HPDE6-E6E7 (cell line): ENCODE results near the gene BRD1.
"Not testable (repeated sequence)": the region's sequence is repeated elsewhere in the genome, so short reads cannot be mapped to it uniquely, and the experiment has no call there.

Source experiments
- DNase-seq: peaks from one replicate; pipeline ENCODE4 v3.0.0; 2011; ENCODE audit warnings: missing footprints; ENCODE audit errors: extremely low spot score

The BRD1 gene

DNA sequence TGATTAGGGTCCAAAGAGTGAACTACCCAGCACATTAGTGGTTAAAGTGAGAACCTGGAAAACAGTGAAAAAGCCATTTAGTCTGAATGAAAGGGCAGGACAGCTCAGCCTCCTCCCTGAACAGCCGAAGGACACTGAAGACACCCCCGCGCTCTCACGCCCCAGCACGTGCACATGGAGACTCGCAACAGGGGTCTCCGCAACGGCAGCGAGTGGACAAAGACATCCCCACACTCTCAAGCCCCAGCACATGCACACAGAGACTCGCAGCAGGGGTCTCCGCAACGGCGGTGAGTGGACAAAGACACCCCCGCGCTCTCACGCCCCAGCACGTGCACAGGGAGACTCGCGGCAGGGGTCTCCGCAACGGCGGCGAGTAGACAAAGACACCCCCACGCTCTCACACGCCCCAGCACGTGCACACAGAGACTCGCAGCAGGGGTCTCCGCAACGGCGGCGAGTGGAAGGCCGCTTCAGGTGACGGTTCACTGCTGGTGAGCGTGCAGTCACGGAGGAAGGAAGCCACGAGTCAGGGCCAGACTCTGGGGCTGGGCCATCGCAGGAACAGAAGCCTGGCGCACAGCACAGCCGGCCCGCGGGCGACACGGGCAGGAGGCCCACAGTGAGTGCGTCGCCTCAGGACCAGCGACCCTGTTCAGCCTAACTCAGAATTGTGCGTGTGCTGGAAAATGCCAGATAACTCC lies 43.6 kb downstream of the BRD1 start:
- DNase-seq, result no peak

DNA sequence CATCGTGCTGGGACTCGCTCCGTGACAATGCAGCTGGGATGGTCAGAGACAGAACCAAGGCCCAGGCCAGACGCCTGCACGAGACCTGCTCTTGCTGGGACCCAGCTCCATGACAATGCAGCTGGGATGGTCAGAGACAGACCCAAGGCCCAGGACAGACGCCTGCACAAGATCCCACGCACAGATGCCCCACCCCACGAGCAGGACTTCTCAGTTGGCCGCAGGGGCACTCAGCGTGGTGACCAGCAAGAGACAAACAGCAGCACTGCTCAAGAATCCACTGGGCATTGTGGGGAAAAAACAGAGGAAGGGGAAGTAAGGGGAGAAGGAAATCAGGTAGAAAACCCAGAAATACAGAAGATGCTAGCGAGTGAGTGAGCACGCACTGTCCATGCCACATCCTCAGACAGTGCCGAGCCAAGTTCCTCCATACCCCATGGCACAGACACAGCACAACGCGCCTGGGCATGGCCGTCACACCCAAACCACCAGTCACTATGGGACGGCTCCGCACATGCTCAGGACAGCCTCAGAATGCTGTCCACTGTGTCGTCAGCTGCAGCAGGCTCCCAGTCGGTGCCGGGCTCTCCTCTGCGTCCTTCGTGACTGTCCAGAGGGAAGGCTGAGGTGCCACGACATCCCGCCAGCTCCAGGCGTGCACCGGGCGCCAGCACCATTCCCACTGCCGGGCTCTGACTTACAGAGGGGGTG lies 44.5 kb downstream of the BRD1 start:
- DNase-seq, result no peak

- not testable (repeated sequence) for DNase-seq
Observed at GRCh38 chr22:49781886-49782285, 45.8 kb downstream of the BRD1 start.

- no peak for DNase-seq
Observed at GRCh38 chr22:49781289-49781782, 46.3 kb downstream of the BRD1 start.

DNA sequence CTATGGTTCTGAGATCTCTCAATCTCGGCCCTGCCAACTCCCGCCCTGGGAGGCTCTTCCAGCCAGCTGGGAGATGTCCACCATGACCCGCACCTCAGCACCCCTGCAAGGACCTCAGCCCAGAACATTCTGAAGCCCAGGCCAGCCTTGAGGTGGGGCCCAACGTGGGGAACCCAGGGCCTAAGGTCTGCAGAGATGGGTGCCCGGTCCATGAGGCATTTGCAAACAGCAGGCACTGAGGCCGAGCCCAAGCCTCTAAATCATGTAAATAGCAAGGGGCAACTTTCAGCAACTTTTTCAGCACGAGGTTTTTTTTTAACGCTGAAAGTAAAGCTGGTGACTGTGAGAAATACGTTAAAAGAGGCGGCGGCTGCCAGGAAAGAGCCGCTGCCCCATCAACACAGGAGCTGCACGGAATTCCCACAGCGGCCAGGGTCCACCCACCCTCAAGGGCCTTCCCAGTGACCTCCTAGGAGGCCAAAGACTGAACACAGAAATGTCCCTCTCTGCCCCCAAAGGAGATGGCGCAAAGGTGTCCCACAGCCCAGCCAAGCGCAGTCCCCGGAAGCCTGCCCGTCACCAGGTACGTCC lies 46.9 kb downstream of the BRD1 start:
- no peak for DNase-seq

GRCh38 chr22:49779853-49780697 lies 47.6 kb downstream of the BRD1 start:
- DNase-seq, result no peak

DNA sequence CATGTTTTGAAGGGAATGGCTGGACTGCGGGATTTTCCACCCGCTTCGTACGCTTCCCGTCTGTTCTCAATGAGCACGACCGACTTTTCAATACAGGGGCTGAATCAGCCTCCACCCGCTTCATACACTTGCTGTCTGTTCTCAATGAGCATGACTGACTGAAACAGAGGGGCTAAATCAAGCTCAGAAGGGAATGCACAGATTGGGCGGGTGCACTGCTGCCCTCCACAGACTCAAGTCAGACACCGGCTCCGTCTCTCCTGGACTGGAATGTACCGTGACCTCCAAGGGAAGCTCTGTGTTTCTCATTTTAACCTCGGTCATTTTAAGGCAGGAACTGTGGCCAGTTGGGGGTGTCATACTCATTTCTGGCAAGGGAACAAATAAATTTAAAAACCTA lies 48.5 kb downstream of the BRD1 start:
- DNase-seq, result no peak

DNA sequence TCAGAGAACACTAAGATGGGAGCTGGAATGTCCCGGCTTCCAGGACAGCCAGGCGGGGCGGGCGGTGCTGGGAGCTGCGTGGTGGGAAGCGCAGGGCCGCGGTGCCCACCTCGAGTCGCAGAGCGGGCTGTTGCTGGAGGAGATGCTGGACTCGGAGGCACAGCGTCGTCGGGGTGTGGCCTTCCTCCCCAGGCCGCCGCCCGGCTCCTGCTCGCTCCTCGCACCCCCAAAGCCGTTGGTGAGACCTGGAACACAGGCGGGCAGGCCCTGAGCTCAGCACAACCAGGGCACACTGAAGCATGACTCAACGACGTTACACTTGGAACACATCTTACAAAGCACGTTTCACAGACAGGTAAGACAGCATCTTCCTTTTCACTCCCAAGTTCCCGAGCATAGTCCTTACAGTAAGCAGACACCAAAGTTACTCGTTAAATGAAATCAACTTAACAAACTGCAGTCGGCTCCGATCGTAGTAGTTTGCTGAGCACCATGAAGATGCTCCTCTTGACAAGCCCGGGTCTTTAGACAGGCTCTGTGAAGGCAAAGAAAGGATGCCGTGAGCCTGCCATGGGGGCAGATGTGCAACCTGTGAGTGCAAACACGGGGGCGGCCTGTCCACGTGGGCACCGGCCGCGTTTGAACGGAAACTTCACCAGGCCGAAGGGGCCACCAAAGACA lies 50.0 kb downstream of the BRD1 start:
- no peak for DNase-seq

DNA sequence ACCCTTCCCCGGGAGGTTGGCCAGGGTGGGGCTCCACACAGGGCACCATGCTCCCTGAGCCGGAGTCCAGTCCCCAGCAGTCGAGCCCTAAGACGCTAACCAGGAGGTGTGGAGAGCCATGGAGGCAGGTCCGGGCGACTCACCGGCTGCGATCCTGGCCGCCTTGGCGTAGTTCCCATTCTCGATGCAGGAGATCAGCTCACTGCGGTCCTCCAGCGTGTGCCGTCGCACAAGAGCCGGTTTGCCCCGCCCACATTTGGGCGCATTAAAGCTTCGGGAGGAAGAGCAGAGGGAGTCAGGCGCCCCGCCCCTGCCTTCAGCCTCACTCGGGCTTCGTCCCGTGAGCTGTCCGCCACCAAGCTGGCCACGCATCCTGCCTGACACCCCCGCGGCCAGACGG lies 50.8 kb downstream of the BRD1 start:
- DNase-seq, result no peak

DNA sequence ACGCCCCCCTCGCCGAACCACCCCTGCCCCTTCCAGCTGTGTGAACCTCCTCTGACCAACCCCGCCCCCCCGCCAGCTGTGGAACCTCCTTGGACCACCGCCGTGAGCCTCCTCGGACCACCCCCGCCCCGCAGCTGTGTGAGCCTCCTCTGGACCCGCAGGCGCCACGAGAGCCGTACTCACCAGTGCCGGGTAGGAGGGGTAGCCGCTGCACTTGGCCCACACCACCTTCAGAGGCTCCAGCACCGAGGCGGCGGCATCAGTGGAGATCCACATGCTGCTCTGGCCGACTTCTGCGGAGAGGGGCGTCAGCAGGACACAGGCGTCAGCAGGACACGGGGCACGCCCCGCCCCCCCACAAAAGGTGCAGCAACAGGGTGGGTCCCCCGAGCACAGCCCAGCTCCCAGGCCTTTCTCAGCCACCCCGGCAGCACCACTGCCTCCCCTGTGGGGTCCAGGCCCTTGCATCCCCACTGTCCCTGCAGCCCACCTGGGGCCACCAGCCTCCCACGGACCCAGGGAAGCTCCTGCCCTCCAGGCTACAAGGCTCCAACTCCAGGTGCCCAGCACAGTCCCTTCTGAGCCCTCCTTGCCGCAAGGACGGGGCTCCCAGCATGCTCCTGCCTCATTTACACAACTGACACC lies 51.7 kb downstream of the BRD1 start:
- DNase-seq, result no peak

GRCh38 chr22:49775191-49775866 lies 52.3 kb downstream of the BRD1 start:
- no peak for DNase-seq

GRCh38 chr22:49774499-49775151 lies 53.0 kb downstream of the BRD1 start:
- DNase-seq, result no peak

GRCh38 chr22:49774046-49774445 lies 53.6 kb downstream of the BRD1 start:
- no peak for DNase-seq

DNA sequence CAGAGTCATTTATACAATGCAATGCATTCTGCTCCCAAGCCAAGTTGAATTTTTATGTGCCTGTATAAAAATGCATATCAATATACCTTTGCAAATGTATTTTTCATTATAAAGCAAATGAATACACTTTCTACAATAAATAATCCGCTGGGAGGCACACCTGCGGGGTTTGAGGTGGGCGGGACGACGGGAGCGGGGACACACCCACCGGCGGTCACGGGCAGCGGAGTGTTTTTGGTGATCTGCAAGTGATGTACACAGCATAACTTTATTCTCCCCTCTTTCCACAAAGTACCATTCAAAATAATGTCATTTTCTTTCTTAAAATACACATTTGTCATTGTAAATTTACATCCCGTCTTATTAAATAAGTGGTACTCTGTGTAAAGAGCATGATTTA lies 54.1 kb downstream of the BRD1 start:
- no peak for DNase-seq

DNA sequence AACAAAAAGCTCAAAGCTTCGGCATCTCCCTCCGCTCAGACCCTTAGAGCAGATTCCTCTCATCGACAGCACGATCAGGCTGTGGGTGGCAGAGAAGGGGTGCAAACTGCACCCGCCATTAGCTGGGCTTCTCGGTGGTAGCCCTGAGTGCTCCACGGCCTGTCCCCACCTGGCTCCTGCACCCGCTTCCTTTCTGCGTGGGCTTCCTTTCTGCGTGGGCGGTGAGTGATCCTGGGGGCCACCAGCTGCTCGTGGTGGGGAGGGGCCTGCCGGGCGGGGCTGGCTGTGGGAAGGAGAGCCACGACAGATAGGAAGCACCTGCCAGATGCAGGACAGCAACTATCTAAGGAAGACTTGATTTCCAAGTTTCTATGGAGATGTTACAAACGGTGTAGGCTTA lies 55.0 kb downstream of the BRD1 start:
- no peak for DNase-seq

GRCh38 chr22:49771266-49772065 lies 56.2 kb downstream of the BRD1 start:
- no peak for DNase-seq

GRCh38 chr22:49770547-49771265 lies 57.0 kb downstream of the BRD1 start:
- no peak for DNase-seq
